Activated CD4-positive, alpha-beta T cell treated with anti-CD3 and anti-CD28 coated beads, Interleukin-2, amount 50 U/mL, for 16 hours (primary cell): Measurements from ENCODE around the gene CDH18.

ENCODE experiments used
- DNase-seq: peaks from one replicate; pipeline ENCODE4 v3.0.0-alpha.2; 2020

Gene CDH18

DNA sequence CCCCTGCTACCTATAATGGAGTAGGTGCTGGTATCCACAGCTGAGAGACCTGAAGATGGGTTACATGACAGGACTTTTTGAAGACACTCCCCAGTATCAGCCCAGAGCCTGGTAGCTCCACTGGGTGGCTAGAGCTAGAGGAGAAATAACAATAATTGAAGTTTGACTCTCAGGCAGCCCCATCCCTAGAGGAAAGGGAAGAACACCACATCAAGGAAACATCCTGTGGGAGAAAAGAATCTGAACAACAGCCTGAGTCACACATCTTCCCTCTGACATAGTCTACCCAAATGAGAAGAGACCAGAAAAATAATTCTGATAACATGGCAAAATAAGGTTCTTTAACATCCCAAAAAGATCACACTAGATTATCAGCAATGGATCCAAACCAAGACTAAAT is 432.1 kb downstream of the CDH18 start:
- DNase-seq: no peak

DNA sequence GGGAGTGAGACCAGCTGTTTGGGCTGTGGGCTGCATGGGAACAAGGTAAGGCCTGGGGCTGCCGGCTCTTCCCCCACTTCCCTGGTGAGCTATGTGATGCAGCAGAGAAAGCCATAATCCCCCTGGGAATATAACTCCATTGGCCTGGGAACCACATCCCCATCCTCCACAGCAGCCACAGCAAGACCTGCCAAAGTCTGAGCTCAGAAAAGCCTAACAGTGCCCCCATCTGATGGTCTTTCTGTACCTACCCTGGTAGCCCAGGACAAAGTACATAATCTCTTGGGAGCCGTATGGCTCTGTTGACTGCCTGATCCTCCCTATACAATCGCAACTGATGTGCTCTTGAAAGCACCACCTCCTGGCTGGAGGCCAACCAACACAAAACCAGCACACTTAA is 432.6 kb downstream of the CDH18 start:
- DNase-seq: no peak

DNA sequence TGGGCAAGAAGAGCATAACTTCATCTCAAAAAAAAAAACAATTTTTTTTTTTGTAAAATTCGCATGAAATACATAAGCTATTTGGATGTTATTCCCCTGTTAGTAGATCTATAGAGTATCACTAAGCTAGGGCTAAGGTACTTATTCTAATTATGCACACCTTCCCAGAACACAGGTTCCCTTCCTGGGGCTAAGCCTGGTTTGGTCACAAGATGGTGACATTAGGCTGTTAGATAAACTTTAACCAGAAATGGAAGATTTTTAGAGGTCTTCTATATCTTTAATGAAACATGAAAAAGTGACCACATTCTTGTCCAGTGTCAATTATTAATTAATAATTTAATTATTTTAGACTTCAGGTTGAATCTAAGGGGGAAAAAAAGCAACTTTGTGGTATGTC is 433.5 kb downstream of the CDH18 start:
- no peak for DNase-seq

DNA sequence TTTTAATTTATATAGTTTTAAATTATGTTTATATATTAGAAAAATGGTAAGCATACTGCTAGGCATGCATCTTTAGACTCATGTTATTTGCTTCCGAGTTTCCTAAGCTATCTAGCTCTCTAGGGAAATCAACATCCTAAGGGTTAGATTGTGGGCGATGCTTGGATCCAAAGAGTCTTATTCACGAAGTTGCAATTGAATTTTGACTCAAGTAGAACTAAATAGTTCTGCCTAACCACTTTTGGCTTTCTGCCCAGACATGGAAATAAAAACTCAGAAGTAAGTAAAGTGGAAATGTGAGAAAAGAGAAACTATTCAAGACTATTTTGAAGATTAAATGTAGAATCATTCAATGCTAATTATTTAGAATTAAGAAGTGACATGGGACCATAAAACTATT is 440.4 kb downstream of the CDH18 start:
- DNase-seq: no peak

DNA sequence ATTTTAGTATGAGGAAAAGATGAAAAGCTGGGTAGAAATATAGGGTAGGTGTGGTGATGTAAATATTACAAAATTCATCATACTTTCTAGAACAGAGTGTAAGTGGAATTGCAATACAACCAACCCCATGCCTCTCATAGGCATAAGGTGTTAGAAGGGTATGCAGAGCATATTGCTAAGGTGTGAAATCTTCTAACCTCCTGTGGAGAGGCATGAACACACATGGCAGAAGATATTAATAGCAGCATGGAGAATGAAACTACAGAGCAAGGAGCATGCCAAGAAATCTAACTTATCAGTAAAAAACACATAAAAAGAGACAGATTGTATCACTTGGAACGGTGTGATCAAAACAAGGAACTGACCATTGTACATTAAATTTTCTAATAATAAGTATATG is 441.5 kb downstream of the CDH18 start:
- no peak for DNase-seq

DNA sequence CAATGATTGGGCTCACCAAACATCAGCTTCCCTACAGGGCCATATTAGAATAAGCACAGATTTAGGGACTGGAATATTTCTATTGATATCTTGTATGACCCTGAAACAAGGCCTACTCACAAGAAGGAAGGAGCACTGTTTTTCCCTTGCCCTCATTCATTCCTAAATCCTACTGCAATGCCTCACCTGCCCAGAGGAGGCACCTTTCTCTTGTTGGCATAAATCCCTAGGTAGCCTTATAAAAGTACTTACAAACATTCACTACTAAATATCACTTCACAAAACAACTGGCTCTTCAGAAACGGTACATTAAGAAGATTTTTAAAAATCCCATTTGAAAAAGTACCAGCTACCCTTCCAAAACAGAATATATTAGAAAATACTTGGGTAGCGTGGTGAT is 449.4 kb downstream of the CDH18 start:
- no peak for DNase-seq

DNA sequence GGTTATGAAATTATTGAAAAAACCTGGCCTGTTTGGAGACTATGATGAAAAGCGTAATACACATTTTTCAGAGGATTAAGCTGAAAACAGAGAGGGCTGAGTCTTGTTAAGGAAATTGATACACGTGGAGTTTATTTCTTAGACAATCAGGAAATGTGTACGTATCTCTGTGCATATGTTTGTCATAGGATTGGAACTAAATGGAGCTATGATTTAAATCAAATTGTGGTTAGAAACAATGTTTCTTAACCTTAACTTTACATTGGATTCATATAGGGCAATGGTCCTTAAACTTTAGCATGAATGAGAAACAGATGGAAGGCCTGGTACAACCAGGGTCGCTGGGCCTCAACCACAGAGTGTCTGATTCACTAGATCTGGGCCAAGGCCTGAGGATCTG is 451.6 kb downstream of the CDH18 start:
- DNase-seq: no peak

DNA sequence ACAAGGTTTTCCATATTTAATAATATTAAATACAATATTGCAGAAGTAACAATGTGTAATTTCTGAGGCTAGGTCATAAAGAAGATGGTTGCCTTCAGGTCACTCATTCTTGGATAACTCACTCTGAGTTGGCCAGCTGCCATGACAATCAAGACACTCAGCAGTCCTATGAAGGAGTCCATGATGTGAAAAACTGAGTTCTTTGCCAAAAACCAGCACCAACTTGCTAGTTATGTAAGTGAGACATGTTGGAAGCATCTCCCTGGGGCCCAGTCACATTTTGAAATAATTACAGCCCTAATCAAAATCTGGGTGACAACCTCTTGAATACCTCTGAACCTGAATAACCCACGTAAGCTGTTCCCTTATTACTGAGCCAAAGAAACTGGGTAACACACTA is 453.2 kb downstream of the CDH18 start:
- DNase-seq: no peak

DNA sequence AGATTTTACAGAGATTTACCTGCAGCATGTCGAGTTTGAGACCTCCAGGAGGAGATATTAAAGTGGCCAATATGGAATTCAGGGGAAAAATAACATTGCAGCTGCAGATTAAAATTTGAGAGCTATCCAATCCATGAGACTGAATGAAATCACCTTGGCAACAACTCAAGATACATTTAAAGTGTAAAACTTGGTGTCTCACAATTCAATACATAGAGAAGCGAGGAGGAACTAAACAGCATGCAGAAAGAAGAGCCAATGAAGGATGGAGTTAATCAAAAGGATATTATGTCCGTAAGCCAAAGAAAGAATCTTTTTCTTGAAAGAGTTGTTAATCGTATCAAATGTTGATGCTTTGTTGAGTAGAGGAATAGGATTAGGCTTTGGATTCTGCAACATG is 455.1 kb downstream of the CDH18 start:
- DNase-seq: no peak

DNA sequence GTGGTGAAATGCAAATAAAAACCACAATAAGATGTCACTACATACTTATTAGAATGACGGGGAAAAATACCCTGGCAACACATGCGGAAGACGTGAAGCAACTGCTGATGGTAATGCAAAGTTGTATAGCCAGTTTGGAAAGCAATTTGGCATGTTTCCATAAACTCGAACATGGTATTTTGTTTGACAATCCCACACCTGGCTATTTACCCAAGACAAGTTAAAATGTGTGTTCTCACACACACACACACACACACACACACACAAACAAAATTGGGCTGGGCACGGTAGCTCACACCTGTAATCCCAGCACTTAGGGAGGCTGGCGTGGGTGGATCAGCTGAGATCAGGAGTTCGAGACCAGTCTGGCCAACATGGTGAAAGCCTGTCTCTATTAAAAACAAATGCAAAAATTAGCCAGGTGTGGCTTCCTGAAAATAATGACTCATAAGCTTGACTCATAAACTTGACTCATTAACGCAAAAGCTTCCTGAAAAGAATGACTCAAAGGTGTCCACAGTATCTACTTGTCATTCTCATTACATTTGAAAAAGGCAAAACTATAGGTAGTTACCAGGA is 456.5 kb downstream of the CDH18 start:
- DNase-seq: no peak

DNA sequence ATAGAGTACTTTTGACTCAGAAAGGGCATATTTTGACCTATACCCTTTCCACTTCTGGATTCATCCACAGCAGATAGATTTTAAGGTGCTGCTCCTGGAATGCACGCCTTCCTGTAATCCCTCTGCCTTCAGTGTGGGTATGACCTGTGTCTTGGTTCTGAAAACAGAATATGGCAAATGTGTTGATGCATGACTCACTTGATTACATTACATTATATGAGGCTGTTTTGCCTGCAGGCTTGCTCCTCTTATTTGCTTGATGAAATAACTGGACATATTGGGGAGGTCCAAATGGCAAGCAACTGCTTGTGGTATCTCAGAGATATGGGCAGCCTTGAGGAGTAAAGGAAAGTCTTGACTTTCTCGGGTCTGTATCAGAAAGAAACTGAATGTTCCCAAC is 468.6 kb downstream of the CDH18 start:
- DNase-seq: no peak

DNA sequence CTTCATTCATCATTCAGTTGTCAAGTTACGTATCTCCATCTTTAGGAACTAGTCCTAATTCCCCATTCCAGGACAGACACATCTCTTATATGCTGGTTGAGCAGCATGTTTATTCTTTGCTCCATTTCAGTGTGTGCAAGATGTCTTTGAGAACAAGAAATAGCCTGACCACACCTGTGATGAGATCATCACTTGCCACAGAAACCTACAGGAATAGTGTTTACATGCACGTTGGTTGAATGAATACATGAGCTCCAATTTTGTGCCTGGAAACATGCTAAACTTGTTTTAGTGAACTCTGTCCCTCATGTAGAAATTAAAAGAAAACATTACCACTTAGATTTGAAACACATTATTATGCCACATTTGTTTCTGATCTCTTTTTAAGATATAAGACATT is 489.1 kb downstream of the CDH18 start:
- no peak for DNase-seq

DNA sequence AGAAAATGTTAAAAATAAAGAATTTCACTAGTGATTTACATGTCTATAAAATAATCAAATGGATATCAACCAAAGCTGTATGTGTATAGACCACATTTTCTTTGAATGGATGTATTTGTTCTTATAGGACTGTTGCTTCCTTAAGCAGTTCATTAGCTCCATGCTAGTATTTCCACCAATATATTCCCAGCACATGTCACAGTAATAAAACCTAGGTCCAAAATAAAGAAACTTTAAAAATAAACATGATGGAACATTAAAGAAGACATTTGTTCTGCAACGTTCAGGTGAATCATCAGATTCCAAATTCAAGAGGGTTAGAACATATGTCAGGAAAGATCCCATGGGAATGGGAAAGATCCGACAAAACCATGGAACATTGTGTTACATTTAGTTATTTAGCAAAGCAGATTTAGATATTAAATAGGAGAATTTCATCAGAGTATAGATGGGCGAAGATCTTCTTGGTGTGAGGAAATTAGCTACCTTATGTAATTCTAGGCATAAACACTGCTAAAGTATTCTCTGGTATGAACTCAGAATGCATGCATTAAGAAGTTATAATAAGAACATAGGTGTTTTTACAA is 490.7 kb downstream of the CDH18 start:
- DNase-seq: no peak

DNA sequence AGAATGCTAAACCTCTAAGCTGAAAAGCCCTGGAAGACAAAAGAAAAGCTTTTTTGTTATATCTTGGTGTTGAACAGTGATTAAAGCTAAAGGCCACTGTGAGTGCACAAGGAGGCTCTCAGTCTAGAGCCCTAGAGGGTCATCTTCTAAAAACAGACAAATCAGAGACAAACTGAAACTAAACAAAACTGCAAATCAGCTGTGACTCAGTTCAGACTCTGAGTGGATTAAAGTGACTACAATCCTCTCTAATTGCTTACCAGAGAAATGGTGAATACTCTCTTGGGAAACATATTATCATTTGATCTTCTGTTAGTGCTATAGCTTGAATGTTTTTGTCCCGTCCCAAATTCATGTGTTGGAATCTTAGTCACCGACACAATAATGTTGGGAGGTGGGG is 491.9 kb downstream of the CDH18 start:
- no peak for DNase-seq

DNA sequence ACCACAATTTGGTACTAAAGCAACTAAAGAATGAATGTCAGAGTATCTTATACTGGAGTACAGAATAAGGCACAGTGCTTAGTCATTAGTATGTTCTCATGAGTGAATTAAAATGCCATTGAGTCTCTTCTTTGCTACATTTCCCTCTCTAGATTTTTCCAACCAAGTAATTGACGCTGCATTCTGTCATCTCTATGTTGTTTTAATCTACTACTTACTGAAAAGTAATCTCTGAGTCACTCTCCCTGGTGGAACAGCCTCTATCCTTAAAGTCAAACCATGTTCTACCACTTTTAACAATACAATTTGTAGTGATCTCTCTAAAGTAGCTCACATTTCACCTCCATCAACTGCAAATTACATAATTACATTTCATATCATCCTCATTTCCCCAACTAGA is 495.1 kb downstream of the CDH18 start:
- no peak for DNase-seq

DNA sequence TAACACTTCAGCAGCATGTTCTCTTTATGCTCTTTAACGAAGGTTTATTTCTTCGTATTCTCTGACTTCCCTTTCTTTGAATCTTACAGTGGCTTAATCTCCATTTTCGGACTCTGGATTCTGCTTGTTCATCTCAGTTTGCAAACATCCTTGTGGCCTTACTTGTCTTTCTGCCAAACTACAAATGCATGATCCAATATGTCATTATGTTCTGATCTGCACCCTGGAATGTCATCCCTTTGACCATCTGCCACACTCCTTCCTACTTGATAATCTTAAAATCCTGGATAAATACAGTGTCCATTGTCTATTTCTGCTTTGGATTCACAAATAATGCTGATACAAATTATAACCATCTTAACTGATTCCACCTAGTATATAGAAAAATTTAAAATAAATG is 499.2 kb downstream of the CDH18 start:
- DNase-seq: no peak

DNA sequence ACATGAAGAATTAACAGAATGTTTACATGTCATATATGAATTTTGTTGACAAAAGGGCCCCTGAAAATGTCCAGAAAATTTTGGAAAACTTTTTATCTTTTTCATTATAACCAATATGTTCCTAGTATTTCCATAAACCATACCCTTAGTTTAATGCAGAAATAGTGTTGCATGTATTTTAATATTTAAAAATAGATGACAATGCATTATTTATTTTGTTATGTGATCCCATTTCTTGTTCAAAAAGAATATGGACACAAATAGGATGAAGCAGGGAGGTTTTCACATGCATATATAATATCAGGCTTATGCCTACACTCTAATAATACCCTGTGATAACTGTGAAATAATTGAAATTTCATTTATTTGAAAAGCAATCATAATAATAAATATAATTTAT is 500.5 kb downstream of the CDH18 start:
- DNase-seq: no peak

DNA sequence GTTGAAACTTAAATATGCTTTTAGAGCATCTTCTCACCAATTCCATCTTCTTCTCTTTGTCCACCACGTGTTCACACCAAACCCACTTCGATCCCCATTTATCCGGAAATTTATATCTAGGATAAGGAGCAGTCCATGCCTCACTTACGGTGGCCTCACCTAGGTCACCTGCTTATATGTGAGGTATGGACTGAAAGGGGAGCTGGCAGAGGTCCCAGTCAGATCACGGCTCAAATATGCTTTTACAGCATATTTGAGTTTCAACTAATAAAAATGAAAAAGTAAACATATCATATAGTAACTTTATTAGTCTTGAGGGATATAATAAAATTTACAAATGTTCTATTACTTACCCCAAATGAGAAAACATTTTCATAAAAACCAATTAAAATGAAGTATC is 508.4 kb downstream of the CDH18 start:
- DNase-seq: no peak

DNA sequence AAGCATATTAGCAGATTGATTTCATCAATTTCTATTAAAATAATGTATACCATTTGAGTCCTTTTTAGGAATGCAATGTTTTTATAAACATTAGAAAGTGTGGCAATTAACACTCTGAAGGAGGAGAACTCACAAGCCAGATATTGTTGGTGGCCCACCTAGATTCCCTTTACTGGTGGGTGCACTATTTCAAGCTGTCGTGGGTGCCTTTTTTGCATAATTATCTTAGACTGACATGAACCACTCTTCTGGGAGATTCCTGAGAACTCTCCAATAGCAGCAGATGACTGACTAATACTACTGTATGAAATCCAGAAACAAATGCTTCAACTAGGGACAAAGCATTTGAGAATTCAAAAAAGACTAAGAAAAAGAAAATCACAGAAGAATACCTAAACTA is 526.0 kb downstream of the CDH18 start:
- no peak for DNase-seq

DNA sequence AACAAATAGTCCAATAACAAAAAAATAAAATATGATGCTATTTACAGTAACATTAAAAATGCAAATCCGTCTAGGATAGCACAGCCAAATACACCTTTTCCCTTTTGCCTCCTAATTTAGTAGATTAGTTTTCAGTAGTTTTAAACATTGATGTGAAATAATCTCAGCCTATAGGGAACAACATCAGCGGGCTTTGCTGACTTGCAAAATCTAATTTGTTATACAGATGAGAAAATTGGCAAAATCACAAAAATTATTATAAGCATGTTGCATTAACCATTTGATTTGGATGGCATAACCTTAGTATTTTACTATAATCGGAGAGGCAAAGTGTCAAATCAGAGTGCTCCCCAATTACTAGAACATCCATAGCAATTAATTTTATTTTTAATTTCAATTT is 563.5 kb downstream of the CDH18 start:
- DNase-seq: no peak
